NCI-H524 (cell line): ENCODE results near the gene UGT1A10.
A peak's percentile ranks its signal among the peaks of the same experiment; 100 is the strongest.

Experiments used
- DNase-seq, 2 experiments: peaks; one replicate each; lab custom pipeline; 2025; lab: John Stamatoyannopoulos, UW

Gene UGT1A10

GRCh38 chr2:233773854-233774253 is 137.6 kb downstream of the UGT1A10 start:
- DNase-seq = no peak

GRCh38 chr2:233775414-233775813 is 139.2 kb downstream of the UGT1A10 start:
- no peak for DNase-seq

GRCh38 chr2:233778030-233778429 is 141.8 kb downstream of the UGT1A10 start, which contains the start of gene MROH2A:
Gene MROH2A (plus strand): TSS chr2:233778330. CDS start chr2:233779359, 1,029 bp downstream.
- no peak for DNase-seq

- no peak for DNase-seq
Measured at GRCh38 chr2:233779722-233780121, 143.5 kb downstream of the UGT1A10 start.

- DNase-seq = no peak
Measured at GRCh38 chr2:233780771-233781170, 144.5 kb downstream of the UGT1A10 start.

- no peak for DNase-seq
Measured at GRCh38 chr2:233789554-233789953, 153.3 kb downstream of the UGT1A10 start.

GRCh38 chr2:233791151-233791882 is 155.1 kb downstream of the UGT1A10 start:
- no peak for DNase-seq

GRCh38 chr2:233791883-233792329 is 155.7 kb downstream of the UGT1A10 start:
- DNase-seq = no peak

- DNase-seq = no peak
Measured at GRCh38 chr2:233792720-233793119, 156.5 kb downstream of the UGT1A10 start.

GRCh38 chr2:233793465-233794127 is 157.3 kb downstream of the UGT1A10 start:
- no peak for DNase-seq

- no peak for DNase-seq
Measured at GRCh38 chr2:233794128-233794658, 157.9 kb downstream of the UGT1A10 start.

GRCh38 chr2:233795735-233796171 is 159.5 kb downstream of the UGT1A10 start:
- DNase-seq = no peak

GRCh38 chr2:233796254-233796653 is 160.0 kb downstream of the UGT1A10 start:
- peak in 1 of 2 experiments; percentile 24 for DNase-seq

GRCh38 chr2:233798335-233799086 is 162.3 kb downstream of the UGT1A10 start:
- DNase-seq = no peak

GRCh38 chr2:233799087-233799665 is 162.9 kb downstream of the UGT1A10 start:
- DNase-seq = peak; percentile 31 to 61

- no peak for DNase-seq
Measured at GRCh38 chr2:233799716-233800115, 163.5 kb downstream of the UGT1A10 start.

- no peak for DNase-seq
Measured at GRCh38 chr2:233800208-233800607, 164.0 kb downstream of the UGT1A10 start.

- DNase-seq = no peak
Measured at GRCh38 chr2:233801357-233802131, 165.3 kb downstream of the UGT1A10 start.

GRCh38 chr2:233802132-233802815 is 166.0 kb downstream of the UGT1A10 start:
- no peak for DNase-seq

GRCh38 chr2:233803292-233803911 is 167.2 kb downstream of the UGT1A10 start:
- no peak for DNase-seq
